ENCODE results near the gene UNC5C.

DNA sequence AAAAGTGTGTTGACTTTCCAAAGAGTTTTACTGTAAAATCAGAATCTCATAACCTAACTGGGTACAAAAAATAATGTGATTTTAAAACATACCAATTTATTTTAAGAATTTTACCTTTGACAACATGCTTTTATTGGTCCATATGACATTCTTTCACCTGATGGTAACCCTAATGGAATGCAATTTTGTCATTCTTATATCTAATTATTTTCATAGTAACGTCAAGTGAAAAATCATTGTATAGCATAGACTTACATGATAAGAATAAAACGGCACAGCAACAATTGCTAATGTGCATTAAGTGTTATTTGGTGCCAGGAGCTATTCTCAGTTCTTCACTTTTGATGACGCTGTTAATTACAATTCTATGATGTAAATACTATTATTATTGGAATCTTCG is 13.6 kb downstream of the UNC5C start:
- TF ChIP-seq TEAD4 (IDR thresholded peaks at IDR 0.05; ENCODE audit: borderline replicate concordance, insufficient read depth) (no peak), MXI1 (IDR thresholded peaks at IDR 0.05; ENCODE audit: low read depth, low read length) (no peak), RXRA (IDR thresholded peaks at IDR 0.05; ENCODE audit: borderline replicate concordance, low read depth) (no peak)
- TF ChIP-seq, protein P1, sequence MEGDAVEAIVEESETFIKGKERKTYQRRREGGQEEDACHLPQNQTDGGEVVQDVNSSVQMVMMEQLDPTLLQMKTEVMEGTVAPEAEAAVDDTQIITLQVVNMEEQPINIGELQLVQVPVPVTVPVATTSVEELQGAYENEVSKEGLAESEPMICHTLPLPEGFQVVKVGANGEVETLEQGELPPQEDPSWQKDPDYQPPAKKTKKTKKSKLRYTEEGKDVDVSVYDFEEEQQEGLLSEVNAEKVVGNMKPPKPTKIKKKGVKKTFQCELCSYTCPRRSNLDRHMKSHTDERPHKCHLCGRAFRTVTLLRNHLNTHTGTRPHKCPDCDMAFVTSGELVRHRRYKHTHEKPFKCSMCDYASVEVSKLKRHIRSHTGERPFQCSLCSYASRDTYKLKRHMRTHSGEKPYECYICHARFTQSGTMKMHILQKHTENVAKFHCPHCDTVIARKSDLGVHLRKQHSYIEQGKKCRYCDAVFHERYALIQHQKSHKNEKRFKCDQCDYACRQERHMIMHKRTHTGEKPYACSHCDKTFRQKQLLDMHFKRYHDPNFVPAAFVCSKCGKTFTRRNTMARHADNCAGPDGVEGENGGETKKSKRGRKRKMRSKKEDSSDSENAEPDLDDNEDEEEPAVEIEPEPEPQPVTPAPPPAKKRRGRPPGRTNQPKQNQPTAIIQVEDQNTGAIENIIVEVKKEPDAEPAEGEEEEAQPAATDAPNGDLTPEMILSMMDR (IDR thresholded peaks at IDR 0.05) = no peak
